Cerebellar nuclear complex (tissue), 1 donor: Measurements from ENCODE around the gene EBI3.
"Not testable (repeated sequence)": the region's sequence is repeated elsewhere in the genome, so short reads cannot be mapped to it uniquely, and the experiment has no call there.

Source experiments
- DNase-seq, 2 experiments: peaks; one replicate each; lab custom pipeline; 2025; lab: John Stamatoyannopoulos, UW

Gene EBI3

DNA sequence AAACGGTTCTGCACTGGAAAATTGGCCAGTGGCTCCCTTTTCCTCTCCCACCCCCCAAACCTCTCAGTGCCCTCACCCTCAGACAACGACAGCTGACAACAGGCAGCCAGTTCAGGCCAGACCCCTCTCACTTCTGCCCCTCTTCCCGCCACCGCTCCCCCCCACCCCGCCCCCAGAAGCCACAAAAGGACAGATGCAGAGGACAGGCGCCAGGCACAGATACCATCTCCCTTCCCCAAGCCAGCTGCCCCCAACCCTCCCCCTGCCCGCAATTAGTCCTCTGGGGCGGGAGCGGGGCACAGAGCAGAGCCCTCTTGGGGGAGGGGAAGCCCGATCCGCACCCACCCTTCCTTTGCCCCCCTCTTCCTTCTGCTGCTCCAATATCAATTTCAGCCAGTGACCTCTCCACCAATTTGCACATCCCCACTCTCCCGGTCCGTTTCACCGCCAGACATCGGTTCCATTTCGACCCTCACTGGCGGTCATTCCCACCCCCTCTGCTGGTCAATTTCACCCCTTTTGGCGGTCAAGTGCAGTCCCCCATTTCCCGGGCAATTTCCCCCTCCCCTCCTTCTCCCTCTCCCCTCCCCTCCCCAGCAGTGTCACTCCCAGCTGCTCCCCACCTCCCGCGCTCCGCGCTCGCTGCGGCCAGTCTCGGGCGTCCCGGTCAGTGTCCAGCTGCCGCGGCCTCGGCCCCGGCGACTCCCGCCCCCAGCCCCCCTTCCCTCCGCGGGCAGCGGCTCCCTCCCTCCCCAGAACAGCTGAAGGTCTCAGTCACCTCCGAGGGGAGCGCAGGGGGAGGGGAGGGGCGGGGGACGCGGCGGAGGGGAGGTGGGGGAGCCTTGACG is 49.3 kb downstream of the EBI3 start, which contains the start of gene SHD:
SHD (plus strand) TSS at position 848 of the 848 bp plus-strand sequence. CDS start 798 bp downstream, outside the sequence.
- no peak for DNase-seq

DNA sequence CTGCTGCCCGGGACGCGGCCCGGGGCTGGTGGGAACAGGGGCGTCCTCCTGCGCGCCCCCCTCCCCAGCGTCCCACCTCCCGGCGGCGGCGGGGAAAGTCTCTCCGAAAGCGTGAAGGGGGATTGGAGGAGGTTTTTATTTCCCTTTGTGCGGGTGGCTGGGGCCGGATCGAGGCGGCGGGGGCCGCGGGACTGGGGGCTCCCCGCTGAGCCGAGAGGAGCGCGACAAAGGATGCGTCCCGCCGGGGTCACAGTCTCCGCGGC is 49.9 kb downstream of the EBI3 start:
- DNase-seq = no peak

DNA sequence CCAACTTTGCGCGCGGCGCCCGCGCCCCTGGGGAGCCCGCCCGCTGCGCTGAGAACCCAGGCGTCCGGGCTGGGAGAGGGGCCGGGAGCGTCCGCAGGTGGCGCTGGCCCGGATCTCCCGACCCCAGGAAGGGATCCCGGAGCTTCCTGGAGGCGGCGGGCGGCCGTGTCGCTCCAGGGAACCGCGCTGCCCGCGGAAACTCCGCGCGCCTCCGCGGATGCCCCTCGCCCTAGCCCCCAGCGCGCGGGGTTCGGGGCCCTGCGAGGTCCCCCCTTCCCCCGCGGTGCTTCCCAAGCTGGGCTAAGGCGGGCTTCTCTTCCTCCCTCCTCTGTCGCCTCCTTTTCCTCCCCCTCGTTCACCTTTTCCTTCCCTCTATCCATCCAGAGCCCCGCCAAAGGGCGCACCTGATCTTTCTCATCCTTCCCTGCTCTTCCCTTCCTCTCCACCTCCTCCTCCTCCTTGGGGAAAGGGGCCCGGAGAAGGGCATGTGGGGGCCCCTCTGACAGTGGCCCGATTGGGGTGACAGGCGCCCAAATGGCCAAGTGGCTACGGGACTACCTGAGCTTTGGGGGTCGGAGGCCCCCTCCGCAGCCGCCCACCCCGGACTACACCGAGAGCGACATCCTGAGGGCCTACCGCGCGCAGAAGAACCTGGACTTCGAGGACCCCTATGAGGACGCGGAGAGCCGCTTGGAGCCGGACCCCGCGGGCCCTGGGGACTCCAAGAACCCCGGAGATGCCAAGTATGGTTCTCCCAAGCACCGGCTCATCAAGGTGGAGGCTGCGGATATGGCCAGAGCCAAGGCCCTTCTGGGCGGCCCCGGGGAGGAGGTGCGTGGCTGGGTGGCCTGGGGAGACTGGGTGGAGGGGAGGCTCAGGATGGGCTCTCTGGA is 50.5 kb downstream of the EBI3 start:
- no peak for DNase-seq

DNA sequence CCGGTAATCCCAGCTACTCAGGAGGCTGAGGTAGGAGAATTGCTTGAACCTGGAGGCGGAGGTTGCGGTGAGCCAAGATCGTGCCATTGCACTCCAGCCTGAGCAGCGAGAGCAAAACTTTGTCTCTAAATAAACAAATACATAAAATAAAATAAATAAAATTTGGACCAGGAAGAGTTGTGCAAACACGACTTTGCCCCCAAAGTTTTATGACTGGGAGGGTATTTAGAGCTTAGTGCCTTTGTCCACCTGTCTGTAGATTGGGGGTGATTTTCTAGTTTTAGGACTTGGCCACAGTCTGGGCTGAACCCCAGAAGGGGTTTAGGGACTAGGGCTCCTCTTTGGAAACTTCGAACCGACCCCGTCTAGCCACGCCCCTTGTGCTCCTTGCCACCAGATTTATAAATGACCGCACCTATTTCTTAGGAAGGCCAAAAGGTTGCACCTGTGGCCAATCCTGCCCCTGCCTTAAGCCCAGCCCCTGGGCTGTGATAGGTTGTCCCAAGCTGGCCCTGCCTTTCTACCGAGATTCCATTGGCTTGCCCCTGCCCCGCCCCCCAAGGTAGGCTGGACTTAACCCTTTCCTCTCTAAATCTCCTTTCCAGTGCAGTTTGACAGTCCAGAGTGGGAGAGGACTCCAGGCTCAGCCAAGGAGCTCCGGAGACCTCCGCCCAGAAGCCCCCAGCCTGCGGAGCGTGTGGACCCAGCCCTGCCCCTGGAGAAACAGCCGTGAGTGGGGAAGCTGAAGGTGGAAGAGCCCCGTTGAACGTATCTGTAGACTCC is 55.0 kb downstream of the EBI3 start:
- no peak for DNase-seq

DNA sequence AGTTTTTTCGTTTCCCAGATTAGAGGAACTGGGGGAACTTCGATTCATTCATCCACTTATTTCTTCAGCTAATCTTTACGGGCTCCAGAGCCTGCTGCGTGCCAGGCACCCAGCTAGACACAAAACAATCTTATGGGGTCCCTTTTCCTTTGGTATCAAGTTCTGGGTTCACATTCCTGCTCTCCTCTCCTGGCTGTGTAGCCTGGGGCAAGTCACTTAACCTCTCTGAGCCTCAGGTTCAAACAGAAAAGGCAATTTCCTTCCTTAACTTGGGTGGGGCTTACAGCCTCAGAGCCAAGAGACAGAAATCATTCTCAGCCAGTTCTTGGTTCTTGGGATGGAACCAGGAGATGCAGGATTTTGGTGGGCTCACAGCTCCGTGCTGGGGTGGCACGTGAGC is 55.7 kb downstream of the EBI3 start:
- no peak for DNase-seq

DNA sequence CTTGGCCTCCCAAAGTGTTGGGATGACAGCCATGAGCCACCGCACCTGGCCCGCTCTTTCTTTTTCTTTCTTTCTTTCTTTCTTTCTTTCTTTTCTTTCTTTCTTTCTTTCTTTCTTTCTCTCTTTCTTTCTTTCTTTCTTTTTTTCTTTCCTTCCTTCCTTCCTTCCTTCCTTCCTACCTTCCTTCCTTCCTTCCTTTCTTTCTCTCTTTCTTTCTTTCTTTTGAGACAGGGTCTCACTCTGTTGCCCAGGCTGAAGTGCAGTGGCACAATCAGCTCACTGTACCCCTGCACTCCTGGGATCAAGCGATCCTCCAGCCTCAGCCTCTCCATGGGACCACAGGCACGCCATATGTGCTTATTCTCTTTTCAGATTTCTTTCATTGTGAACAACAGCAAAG is 56.8 kb downstream of the EBI3 start:
- DNase-seq = not testable (repeated sequence)
